Activated effector memory CD4-positive, alpha-beta T cell treated with Interleukin-2 at 50 U/mL for 16 hours (primary cell): Measurements from ENCODE around the gene TMED10.
A peak's percentile ranks its signal among the peaks of the same experiment; 100 is the strongest.

Experiments used
- DNase-seq: peaks from one replicate; pipeline ENCODE4 v3.0.0-alpha.2; 2020

TMED10 gene

DNA sequence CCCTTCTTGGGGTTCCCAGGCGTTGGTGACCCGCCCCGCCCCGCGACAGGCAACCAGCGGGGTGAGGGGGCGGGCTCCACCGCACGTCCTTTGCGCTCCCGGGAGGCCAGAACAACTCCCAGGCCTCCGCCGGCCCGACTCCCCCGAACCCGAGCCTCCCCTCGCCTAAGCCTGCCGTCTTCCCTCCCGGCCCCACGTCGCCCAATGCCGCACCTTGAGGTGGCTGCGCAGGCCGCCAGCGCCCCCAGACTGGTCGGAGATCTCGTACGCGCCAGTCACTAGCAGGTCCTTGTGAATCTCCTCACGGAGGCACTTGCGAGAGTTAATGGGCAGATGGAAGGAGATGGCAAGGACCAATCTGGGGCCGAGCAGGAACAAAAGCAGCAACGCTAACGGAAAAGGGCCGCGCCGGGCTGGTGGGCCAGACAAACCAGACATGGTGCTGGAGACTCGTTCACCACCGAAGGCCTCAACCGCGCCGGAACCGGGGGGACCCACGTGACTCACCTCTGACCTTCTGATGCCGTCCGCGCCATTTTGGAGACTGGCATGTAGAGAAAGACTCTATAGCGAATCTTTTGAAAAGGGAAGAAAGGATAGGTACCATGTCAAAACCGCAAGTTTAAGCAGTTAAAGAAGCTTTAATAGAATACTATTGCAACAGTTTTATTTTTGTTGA is at the start of gene TMED10:
Gene TMED10 (minus strand): TSS at position 471 of the 679 bp plus-strand sequence. CDS start 33 bp downstream, at position 438.
- DNase-seq = peak; percentile 86

DNA sequence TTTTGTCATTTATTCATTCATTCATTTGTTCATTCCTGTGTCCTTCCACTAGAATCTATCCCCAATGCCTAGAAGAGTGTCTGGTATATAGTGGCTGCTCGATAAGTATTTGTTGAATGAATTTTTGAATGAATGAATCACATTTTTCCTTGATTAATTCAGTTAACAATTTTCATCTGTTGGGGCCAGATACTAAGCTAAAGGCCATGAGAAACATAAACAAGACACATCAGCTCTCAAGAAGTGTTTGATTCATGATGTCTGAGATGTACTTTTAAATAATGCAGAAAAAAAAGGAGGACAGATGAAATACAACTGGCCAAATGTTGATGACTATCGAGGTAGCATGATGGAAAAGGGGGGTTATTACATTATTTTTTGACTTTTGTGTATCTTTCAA is 48.1 kb upstream of the TMED10 start:
- no peak for DNase-seq

DNA sequence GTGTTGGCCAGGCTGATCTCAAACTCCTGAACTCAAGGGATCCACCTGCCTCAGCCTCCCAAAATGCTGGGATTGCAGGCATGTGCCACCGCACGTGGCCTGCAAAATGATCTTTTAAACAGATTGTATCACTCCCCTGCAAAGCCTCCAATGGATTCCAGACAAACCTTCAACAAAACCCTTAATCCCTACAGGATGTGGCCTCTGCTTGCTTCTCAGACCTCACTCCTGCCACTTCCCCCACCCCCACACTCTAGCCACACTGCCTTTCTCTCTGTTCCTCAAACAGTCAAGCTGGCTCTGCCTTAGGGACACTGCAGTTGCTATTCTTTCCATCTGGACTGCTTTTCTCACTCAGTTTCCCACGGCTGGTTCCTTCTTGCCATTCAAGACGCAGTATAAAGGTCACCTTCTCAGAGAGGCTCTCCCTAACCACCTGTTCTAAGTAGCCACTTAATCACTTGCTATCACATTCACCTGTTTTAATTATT is 47.3 kb upstream of the TMED10 start:
- no peak for DNase-seq

DNA sequence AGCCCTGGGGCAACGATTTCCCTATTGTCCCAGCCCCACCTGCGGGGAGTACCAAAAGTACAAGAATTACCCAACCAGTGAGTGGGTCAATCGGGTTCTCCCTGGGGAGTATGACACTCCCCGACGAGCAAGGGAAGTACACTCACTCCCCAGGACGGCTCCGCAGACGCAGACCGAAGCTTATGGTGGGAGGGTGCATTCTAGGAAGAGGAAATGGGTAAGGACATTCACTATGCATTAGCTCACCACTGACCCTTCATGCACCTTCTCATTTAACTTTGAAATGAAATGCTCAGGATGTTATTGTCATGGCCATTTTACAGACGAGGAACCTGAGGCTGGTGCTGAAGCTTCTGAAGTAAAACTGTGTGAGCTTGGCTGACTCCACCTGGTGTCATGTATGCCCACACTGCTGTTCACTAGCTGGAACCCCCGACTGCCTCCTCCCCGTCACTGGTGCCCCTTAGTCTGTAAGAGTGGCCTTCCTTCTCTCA is 45.8 kb upstream of the TMED10 start:
- DNase-seq = no peak

DNA sequence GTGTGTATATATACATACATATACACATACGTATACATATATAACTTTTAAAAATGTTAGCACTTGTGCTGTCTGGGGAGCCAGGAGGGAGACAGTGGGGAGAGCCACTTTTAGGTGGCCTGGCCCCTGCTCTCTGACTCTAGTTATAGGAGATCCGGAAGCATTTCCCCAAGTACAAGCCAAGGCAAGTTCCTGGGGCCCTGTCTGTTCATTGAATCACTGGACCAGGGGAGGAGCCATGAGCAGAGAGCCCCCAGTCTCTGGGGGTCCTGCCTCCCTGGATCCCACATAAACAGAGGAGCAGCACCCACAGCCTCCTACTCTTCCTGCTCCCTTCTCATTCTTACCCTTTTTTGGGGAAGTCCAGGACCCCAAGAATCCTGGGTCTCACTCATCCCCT is 45.4 kb upstream of the TMED10 start:
- no peak for DNase-seq

DNA sequence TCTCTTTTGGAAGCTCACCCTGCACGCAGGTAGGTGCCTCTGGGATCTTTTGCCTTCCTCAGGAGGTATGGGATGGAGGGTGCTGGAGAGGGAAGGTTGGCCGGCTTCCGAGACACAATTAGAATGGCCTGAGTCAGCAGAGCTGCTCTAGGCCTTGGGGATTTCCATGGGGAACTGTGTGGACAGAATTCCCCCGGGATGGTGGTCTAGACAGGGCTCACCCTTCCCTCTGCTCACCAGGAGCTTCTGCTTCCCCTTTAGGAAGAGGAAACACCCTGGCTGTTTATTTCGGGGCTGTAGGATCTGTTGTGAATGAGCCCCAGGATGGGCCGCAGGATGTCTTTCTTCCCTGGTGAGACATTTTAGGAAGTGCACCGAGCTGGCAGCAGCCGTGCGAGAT is 43.7 kb upstream of the TMED10 start:
- DNase-seq = no peak

DNA sequence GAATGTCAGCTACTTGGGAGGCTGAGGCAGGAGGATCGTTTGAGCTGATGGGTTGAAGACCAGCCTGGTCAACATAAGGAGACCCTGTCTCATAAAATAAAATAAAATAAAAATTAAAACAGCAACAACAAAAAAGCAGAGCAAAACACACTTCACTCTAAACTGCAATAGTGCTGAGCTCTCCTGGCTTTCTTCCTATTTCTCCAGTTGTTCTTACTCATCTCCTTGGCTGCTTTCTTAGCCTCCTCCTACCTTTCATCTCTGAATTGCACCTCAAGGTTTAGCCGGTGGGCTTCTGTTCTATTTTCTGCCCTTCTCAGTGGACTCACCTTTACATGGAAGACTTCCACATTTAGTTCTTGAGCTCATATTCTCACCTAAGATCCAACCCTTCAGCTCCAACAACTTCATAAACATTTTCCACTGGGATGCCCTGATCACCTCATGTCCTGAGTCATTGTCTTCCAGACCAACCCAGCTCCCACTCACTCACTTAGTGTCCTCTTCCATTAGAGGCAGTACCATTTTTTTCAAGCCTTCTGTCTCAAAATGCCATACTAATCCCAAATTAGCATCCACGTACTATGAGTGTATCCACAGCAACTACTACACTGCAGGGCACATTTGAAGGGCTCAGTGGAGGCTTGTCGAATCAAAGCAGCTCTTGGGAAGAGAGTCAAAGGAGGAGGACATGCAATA is 41.2 kb upstream of the TMED10 start:
- no peak for DNase-seq

DNA sequence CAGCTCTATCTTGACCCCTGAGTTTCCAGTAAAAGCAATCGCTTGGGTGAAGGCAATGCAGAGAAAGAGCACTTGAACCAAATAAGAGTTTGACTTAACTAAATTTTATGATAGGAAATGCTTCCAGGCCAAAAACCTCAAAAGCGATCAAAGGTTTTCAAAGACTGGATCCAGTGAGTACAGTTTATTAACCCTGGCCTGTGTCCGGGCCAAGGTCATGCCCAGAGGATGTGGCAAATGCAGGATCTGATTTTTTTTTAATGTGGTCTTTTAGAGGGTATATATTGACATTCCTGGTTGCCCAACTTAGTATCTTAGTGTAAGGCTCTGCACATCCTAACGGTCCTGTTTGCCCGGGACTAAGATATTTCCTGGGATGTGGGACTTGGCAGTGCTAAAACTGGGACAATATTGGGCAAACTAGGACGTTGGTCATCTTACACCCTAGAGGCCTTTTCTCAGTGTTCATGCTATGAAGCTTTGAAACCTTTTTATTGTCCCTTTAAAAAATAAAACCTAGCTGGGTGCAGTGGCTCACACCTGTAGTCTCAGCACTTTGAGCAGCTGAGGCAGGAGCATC is 40.1 kb upstream of the TMED10 start:
- DNase-seq = no peak

DNA sequence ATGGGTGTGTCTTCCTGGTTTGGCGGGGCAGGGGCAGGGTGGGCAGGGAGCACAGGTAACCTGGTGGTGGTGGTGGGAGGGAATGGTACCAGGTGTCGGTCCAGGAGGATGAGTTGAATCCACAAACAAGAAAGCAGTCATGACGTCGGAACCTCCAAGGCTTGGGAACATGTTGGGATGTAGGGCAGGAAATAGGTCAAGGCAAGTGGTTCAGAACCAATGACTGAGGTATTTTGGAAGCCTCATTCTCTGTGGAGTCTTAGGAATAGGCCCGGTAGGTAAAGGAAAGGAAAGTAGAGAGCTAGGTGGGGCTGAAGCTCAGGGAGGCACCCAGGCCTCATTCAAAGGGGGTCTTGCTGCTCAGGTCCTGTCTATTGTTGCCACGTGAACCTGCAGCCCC is 39.1 kb upstream of the TMED10 start:
- DNase-seq = no peak

DNA sequence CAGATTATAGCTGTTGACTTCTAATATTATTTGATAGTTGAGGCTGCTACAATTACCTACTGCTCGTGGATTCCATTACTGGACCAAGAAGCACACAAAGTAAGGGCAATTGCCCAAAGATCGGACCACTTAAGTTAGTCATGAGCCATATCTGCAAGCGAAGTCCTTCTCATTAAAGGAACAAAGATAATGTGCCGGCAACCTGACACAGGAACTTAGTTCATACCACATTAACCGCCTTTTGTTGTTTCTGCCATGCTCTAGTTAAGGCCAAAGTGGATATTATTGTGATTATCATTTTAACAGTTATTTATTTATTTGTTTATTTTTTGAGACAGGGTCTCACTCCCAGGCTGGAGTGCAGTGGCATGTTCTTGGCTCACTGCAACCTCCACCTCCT is 38.1 kb upstream of the TMED10 start:
- DNase-seq = no peak

DNA sequence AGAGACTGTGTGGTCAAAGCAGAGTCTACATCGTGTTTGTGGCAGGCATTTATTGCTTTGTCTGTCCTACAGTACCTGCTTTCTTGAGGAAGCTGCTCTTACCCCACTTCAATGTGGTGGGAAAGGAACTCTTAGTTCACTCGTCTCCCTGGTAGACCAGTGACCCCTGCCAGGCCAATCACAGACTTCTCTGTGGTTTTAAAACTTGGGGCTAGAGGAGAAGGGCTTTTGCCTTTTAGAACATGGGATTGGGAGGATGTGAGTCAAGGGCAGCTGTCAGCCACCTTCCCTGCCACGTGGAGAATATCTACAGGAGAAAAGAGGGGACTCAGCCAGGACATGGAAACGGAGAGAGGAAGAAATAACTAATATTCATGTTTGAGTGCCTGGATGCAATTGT is 36.8 kb upstream of the TMED10 start:
- DNase-seq = no peak

DNA sequence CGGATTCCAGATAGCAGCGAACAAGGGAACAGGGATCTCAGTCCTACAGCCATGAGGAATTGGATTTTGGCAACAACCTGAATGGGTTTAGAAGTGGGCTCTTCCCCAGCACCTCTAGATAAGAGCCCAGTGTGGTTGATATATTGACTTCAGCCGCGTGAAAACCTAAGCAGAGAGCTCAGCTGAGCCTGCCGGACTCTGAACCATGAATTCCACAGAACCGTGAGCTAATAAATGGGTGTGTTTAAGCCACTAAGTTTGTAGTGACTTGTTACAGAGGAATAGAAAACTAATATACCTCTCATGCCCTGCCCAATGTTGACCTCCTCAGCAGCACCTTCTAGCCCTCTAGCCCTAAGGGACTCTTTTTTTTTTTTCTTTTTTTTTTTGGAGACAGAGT is 32.4 kb upstream of the TMED10 start:
- DNase-seq = no peak

DNA sequence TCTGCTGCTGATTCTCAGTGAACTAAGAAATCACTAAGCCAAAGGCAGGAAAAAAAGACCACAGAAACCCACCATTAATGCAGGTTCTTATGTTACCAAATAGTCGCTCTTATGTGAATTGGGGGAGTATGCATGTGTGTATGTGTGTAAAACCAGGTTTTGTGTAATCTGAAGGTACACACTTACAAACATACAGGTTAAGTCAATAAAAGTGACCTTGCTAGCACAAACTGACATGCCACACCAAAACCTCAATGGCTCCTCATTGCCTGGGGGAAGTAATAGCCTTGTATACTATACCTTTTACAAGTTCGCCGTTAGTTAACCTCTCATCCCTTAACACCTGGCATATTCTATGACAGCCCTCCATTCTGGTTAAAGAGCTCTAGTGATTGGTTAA is 29.8 kb upstream of the TMED10 start:
- no peak for DNase-seq

DNA sequence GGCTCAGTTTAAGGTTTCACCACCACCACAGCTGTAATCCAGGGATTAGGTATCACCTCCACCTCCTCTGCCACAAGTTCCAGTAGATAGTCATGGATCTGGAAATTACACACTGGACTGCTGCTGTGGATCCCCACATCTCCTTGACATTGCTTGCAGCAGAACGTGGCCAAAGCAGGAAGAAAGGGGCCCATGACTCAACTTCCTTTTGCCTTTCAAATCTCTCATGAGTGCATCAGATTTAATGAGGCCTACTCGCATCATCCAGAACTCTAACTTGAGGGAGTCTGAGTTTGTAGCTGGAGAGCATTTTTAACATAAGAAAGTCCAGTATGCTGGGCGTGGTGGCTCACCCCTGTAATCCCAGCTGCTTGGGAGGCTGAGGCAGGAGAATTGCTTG is 29.2 kb upstream of the TMED10 start:
- DNase-seq = no peak

DNA sequence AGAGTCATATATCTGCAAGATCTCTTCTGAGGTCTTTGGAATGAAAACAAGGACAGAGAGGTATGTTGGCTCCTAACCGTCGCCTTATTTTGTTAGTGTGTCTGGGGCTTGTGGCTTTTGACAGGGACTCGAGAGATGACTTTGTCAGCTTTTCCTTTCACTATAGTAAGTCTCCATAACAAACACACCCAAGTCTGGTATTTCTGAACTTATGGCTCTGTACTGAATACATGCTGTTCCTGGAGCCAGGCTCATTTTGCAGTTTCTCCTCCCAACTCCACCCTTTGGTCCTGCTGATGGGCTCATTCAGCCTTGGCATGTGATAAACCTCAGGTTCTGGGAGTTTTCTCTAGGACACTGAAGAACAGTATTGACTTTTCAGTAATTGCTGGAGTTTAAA is 27.7 kb upstream of the TMED10 start:
- no peak for DNase-seq

DNA sequence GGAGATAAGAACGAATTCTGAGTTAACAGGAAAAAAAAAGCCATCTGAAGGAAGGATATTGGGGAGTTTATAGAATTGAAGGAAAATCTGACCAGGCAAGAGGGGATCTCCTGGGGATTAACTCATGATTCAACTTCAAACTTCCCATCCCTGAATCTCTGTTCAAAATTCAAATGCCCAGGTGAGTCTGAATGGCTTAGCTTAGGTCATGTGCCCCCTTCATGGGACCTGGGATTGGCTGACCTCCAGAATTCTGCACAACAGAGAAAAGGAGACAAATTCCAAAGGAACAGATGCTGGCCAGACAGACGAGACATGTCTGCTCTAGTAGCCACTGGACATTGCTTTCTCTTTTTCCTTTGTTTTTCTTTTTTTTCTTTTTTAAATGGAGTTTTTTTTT is 26.2 kb upstream of the TMED10 start:
- DNase-seq = no peak

DNA sequence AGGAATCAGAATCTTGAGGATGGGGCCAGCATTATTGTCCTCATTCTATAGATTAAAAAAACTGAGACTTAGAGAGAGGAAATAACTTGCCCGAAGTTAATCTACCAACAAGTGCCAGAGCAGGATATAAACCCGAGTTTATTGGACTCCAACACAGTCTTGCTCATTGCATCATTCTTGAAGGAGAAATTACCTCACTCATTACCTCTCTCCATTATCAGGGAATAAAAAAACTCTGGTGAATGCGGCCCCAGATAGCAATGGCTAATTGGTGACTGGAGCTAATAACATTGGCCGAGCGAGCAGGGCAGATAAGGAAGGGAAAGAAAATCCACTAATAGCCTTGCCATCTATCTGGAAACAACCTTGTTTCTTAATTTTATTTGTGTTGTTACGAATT is 24.7 kb upstream of the TMED10 start:
- no peak for DNase-seq

DNA sequence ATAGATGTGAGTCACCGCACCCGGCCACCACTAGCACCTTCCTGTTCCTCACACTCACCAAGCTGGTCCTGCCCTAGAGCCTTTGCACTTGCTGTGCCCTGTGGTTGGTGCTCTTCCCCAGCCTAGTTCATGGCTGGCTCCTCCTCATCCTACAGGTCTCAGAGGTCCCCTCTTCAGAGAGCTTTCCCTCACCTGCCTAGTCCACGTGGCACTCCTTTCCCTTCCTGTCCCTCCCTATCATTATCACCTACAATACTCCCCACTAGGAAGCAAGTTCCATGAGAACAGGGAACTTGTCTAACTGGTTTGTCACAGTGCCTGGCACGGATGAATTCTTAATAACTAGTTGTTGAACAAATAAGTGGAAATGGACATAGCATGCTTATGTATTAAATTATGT is 24.0 kb upstream of the TMED10 start:
- DNase-seq = no peak

DNA sequence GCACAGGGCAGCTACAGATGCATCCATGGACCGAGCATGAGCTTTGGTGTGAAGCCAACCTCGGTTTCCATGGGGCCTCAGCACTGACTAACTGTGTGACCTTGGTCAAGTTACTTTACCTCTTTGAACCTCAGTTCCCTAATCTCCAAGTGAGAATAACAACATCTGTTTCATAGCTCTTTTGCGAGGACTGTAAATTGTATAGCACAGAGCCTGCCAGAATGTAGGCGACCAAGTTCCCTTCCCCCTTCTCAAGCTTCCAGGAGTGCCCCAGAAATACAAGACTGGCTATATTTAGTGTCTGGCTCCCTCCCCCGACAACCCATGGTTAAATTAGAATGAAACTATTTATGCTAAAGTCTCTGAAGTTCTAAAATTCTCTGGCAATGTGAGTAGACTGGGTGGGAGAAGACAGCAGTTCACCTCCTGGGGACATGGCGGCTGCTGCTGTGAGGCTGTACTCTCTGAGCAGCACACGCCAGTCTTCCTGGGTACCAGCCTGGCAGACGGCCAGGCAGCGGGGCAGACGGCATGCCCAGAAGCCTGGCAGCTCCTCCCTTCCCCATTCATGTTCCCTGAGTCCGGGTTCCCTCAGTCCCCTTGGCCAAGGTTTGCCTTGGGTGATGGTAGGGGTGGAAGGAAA is 22.0 kb upstream of the TMED10 start:
- DNase-seq = no peak

DNA sequence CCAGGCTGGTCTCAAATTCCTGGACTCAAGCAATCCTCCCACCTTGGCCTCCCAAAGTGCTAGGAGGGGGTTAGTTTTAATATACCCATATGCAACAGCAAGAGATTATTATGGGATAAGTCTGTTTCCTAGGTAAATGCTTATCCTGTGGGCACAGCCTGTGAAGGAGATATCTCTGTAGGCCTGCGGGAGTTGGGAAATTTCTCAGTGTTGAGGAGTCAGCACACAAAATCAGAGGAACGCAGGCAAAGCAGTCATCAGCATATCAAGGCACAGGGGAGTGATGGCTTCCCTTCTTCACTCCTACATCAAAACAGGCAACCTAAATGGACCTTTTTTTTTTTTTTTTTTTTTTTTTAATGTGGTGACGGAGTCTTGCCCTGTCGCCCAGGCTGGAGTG is 20.9 kb upstream of the TMED10 start:
- no peak for DNase-seq

DNA sequence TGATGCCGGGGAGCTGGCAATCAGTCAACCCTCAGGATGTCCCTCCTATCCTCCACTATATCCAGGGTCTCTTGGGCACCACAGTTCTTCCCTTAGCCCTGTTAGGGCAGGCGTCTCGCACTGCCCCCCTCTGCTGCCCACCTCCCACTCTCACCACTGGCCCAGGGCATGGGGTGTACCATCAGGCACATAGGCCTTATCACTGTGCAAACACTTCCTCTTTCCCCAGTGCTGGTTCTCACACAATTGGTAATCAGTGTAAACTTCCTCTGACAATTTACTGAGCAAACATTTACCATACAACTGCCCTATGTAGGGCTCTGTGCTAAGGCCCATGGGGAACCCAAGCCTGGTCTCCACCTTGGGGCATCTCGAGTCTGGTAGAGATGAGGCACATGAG is 20.1 kb upstream of the TMED10 start:
- no peak for DNase-seq

DNA sequence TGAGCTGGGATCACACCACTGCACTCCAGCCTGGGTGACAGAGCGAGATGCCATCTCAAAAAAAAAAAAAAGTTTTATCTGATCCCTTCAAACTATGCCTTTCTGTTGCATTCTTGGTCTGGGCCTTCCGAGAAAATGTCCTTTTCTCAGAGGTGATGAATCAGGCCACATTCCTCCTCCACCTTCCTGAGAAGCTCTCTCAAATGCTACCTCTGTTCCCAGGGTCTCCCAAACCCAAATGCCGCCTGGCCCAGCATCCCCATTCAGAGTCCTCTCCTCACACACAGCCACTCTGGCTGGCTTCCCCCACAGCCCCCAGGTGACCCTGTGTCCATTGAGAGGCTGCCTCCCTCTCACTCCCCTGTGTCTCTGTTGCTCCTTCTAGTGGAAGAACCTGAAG is 19.7 kb upstream of the TMED10 start:
- DNase-seq = no peak

DNA sequence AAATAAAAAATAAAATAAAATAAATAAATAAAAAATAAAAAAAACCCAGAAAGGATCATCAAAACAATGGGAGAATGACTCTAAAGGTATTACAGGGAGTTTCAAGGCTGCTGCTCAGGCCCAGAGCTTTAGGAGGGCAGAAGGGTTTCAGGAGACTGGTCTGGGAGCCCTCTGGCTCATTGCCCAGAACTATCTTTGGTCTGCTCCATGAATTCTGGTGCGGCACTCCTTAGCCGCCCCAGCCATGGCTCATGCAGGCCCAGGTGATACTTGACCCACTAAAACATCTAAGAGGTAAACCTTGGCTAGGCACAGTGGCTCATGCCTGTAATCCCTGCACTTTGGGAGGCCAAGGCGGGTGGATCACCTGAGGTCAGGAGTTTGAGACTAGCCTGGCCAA is 14.7 kb upstream of the TMED10 start:
- DNase-seq = no peak

DNA sequence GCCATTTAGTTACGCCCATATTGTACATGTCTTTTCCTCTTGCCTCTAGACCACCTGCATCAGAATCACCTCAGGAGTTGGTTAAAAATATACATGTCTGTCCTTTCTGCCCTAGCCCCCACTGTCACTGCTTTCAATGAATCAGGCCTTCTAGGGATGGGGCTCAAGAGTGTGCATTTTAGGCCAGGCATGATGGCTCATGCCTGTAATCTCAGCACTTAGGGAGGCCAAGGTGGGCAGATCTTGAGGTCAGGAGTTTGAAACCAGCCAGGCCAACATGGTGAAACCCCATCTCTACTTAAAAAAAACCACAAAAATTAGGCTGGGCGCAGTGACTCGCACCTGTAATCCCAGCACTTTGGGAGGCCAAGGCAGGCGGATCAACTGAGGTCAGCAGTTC is 13.6 kb upstream of the TMED10 start:
- no peak for DNase-seq
